Common myeloid progenitor, CD34-positive (primary cell): ENCODE measurements around the gene ANKRD60.
A peak's percentile ranks its signal among the peaks of the same experiment; 100 is the strongest.

Experiments
- CTCF ChIA-PET: fragments of 350-600 bp; sonication (Branson Sonifier 250); formaldehyde crosslinking; loops from one replicate; lab custom pipeline; 2021; ENCODE audit warnings: antibody characterized with exemption; lab: Charles Lee
- POLR2A ChIA-PET: fragments of 350-600 bp; sonication (Branson Sonifier 250); formaldehyde crosslinking; loops from one replicate; lab custom pipeline; 2021; ENCODE audit warnings: antibody characterized with exemption; lab: Charles Lee
- DNase-seq, 3 donors: peaks; one replicate each; pipeline versions ENCODE4 v3.0.0 to v3.0.0-alpha.2; 2013
- H3K27ac ChIP-seq, 2 experiments: 1 replicate in 1 of 2; 2 replicates in 1 of 2; pipeline ENCODE4 v1.7.0; 2013; ENCODE audit warnings: inconsistent platforms in 2 of 2, low read length in 2 of 2, mild to moderate bottlenecking in 2 of 2, low read depth in 1 of 2, moderate library complexity in 1 of 2; ENCODE audit not compliant: severe bottlenecking in 2 of 2, insufficient read depth in 1 of 2, poor library complexity in 1 of 2
- H3K27me3 ChIP-seq, 5 experiments: replicated peaks in 2 of 5; 1 replicate in 3 of 5; 2 replicates in 2 of 5; pipeline versions ENCODE4 v1.6.1 to v1.7.0; 2013; ENCODE audit warnings: low read length in 4 of 5, mild to moderate bottlenecking in 2 of 5, moderate library complexity in 2 of 5, inconsistent platforms in 1 of 5; ENCODE audit not compliant: insufficient read depth in 5 of 5, control insufficient read depth in 4 of 5
- H3K36me3 ChIP-seq, 4 experiments: 1 replicate in 2 of 4; 2 replicates in 2 of 4; pipeline versions ENCODE4 v1.6.1 to v1.7.0; 2013; ENCODE audit warnings: low read length in 3 of 4, control low read depth in 1 of 4, mild to moderate bottlenecking in 1 of 4; ENCODE audit not compliant: control insufficient read depth in 4 of 4, insufficient read depth in 4 of 4
- H3K4me1 ChIP-seq, 4 experiments: 1 replicate in 3 of 4; 2 replicates in 1 of 4; pipeline versions ENCODE4 v1.6.1 to v1.7.1; 2013; ENCODE audit warnings: low read length in 3 of 4, mild to moderate bottlenecking in 3 of 4, control low read depth in 1 of 4, inconsistent platforms in 1 of 4, moderate library complexity in 1 of 4; ENCODE audit not compliant: control insufficient read depth in 4 of 4, insufficient read depth in 4 of 4; ENCODE audit errors: control extremely low read depth in 1 of 4
- H3K4me3 ChIP-seq, 7 experiments: 1 replicate in 4 of 7; 2 replicates in 3 of 7; pipeline versions ENCODE4 v1.5.1 to v1.7.0; 2013; ENCODE audit warnings: mild to moderate bottlenecking in 7 of 7, low read length in 6 of 7, moderate library complexity in 6 of 7, inconsistent platforms in 2 of 7, low read depth in 2 of 7, control low read depth in 1 of 7; ENCODE audit not compliant: insufficient read depth in 4 of 7, control insufficient read depth in 1 of 7; ENCODE audit errors: extremely low read depth in 1 of 7
- H3K9me3 ChIP-seq, 5 experiments: 1 replicate in 4 of 5; 2 replicates in 1 of 5; pipeline versions ENCODE4 v1.6.1 to v1.7.1; 2013; ENCODE audit warnings: low read length in 4 of 5, mild to moderate bottlenecking in 2 of 5, inconsistent platforms in 1 of 5, low read depth in 1 of 5, moderate library complexity in 1 of 5; ENCODE audit not compliant: control insufficient read depth in 4 of 5, insufficient read depth in 2 of 5; ENCODE audit errors: control extremely low read depth in 1 of 5
- WGBS: methylation state at CpG from one replicate; pipeline ENCODE4 v1.1.5; 2013; ENCODE audit not compliant: insufficient coverage; 5-methylcytosine and 5-hydroxymethylcytosine counted together

ANKRD60 gene

DNA sequence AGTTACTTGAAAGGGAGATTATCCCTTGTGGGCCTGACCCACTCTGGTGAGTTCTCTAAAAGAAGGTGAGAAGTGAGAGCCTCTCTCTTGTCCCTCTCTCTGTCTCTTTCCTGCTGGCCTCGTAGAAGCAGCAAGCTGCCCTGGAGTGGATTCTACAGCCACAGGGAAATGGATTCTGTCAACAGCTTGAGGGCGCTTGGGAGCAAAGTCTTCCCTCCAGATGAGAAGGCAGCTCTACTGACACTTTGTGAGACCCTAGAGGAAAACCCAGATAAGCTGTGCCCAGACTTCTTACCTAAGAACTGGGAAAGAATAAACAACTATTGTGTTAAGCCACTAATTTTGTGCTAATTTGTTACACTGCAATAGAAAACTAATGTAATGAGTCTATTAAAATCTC is 39.9 kb downstream of the ANKRD60 start:
- H3K27ac ChIP-seq: no peak overlapping the region
- H3K36me3 ChIP-seq: no peaks in the 10 kb centered on the region
- H3K27me3 ChIP-seq: peaks cover 0 to 7% (median 0%) of the 10 kb centered on the region in 5 experiments
- DNase-seq: no peak
- no peak overlapping the region for H3K4me3 ChIP-seq
- peaks cover 0 to 2% (median 0%) of the 10 kb centered on the region in 5 experiments for H3K9me3 ChIP-seq
- ChIA-PET POLR2A (no interaction called here), CTCF (interaction anchor here (1.3 to 2.1 kb wide), 3 partner anchors 18 to 22 kb away, joined by 3 to 5 read pairs (median 3); no protein-coding TSS in a partner anchor)
- no peaks in the 10 kb centered on the region for H3K4me1 ChIP-seq
- 62% methylated on average over 2 of the region's 2 CpGs for WGBS

DNA sequence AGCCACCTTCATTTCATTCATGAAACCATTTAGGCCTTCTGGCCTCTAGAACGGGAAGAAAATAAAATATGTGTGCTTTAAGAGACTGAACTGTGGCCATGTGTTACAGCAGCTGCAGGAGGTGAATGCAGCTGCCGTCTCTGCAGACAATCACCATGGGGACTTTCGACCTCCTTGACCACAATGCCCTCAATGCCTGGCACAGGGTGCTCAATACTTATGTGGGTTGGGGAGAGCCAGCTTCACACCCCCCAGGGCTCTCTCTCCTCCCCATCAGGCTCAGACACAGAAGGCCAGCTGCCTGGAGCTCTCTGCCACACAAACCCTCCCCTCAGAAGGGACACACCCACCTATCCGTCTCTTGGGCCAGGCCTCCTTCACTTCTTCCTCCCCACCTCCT is 43.5 kb downstream of the ANKRD60 start:
- DNase-seq: no peak
- no peaks in the 10 kb centered on the region for H3K36me3 ChIP-seq
- 92% methylated on average over 3 of the region's 4 CpGs for WGBS
- H3K4me1 ChIP-seq: peaks cover 0 to under 1% (median 0%) of the 10 kb centered on the region in 4 experiments
- peaks cover 0 to 14% (median 3%) of the 10 kb centered on the region in 5 experiments for H3K27me3 ChIP-seq
- CTCF ChIA-PET: interaction anchor here (1.2 to 1.3 kb wide), 2 partner anchors 262 to 682 kb away, joined by 3 to 4 read pairs; no protein-coding TSS in a partner anchor
- H3K4me3 ChIP-seq: no peak overlapping the region
- POLR2A ChIA-PET: no interaction called here
- H3K9me3 ChIP-seq: peaks cover 0 to 2% (median 0%) of the 10 kb centered on the region in 5 experiments
- H3K27ac ChIP-seq: no peak overlapping the region

DNA sequence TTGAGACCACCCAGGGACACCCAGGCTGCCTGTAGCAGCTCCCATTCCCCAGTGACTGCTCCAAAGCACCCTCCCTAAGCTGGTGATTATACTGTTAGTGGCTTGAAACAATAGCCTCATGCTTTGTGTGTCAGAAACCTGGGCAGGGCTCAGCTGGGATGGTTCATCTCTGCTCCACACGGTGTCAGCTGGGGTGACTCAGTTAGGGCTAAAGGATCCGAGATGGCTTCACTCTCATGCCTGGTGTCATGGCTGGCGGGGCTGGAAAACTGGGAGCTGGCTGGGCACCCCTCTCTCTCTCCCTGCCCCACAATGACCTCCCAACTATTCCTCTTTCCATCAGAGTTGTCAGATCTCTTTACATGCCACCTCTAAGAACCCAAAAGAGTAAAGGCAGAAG is 44.4 kb downstream of the ANKRD60 start:
- CTCF ChIA-PET: interaction anchor here (1.2 to 1.3 kb wide), 2 partner anchors 263 to 681 kb away, joined by 3 to 4 read pairs; no protein-coding TSS in a partner anchor
- Histone ChIP-seq H3K27ac (no peak overlapping the region), H3K27me3 (peaks cover 0 to 17% (median 5%) of the 10 kb centered on the region in 5 experiments), H3K9me3 (peaks cover 0 to 2% (median 0%) of the 10 kb centered on the region in 5 experiments), H3K4me3 (no peak overlapping the region), H3K4me1 (peaks cover 0 to 8% (median 7%) of the 10 kb centered on the region in 4 experiments), H3K36me3 (no peaks in the 10 kb centered on the region)
- WGBS: 94% methylated on average over 3 of the region's 3 CpGs
- POLR2A ChIA-PET: no interaction called here
- no peak for DNase-seq

DNA sequence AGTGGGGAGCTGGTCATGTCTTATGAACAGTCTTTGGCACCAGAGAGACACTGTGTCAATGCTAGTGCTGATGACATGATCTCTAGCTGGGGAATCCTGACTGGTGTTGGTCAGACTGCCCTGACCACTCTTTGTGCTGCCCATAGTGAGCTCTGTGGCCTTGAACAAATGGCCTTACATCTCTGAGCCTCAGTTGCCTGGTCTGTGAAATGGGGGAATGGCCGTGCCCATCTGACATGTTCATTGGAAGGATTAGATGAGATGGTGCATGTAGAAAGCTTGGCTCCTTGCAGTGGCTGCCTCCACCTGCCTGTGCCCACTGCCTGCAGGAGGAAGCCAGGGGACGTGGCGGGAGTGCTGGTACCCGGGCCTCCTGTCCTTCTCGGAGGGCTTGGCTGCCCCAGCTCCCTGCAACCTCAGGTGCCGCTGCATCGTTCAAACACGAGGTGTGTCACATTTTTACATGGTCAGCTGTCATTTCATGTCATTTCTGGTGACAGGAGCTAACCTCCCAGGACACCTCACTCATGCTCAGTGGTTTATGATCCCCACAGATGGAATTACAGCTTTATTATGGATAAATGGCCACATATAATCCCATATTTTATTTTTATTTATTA is 45.8 kb downstream of the ANKRD60 start:
- CTCF ChIA-PET: interaction anchor here (0.8 to 2.0 kb wide), 6 partner anchors 10 to 586 kb away, joined by 3 to 13 read pairs (median 3); no protein-coding TSS in a partner anchor
- H3K4me3 ChIP-seq: no peak overlapping the region
- peaks cover 0 to 17% (median 2%) of the 10 kb centered on the region in 5 experiments for H3K27me3 ChIP-seq
- no peaks in the 10 kb centered on the region for H3K36me3 ChIP-seq
- peaks cover 0 to 2% (median 0%) of the 10 kb centered on the region in 5 experiments for H3K9me3 ChIP-seq
- H3K4me1 ChIP-seq: peaks cover 0 to 11% (median 7%) of the 10 kb centered on the region in 4 experiments
- POLR2A ChIA-PET: no interaction called here
- no peak for DNase-seq
- no peak overlapping the region for H3K27ac ChIP-seq
- 93% methylated on average over 4 of the region's 8 CpGs for WGBS

DNA sequence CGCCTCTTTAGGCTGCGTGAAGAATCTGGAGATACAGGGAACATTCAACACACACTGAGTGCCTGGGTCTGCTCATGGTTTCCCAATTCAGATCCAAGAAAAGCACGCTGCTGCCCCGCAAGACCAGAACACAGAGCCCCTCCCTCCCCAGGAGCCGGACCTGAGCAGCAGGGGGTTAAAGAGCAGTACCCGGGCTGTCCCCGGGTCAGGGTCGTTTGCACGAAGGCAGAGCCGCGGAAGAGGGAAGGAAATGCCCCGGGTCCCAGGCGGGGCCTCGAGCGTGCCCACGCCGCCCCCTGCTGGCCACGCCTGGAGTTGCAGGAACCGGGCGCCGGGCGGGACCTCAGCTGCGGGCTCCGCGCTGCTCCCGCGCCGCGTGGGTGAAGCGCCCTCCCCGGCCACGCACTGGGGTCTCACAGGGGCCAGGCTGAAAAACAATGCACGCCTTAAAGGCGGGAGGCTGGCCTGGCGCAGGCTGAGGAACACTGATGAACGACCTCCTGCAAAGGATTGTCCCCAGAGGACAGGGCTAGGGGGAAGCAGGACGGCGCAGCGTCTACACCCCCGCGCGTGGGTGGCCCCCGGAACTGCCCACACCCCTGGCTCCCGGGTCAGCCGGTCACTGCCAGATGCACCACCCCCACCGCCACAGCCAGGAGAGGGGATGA is 48.9 kb downstream of the ANKRD60 start:
- CTCF ChIA-PET: interaction anchor here (0.9 to 5.1 kb wide), 4 partner anchors 13 to 582 kb away, joined by 3 to 28 read pairs (median 4); no protein-coding TSS in a partner anchor
- Histone ChIP-seq H3K27me3 (peaks cover 0 to 17% (median 2%) of the 10 kb centered on the region in 5 experiments), H3K27ac (no peak overlapping the region), H3K4me3 (peak overlapping the region in 5 of 7 experiments; percentile 26 to 69 (median 44)), H3K4me1 (peaks cover 1 to 14% (median 9%) of the 10 kb centered on the region in 4 experiments), H3K9me3 (peaks cover 0 to 2% (median 0%) of the 10 kb centered on the region in 5 experiments), H3K36me3 (no peaks in the 10 kb centered on the region)
- DNase-seq: peak; percentile 47 to 71 (median 68)
- WGBS: under 1% methylated on average over 35 of the region's 46 CpGs
- POLR2A ChIA-PET: no interaction called here

DNA sequence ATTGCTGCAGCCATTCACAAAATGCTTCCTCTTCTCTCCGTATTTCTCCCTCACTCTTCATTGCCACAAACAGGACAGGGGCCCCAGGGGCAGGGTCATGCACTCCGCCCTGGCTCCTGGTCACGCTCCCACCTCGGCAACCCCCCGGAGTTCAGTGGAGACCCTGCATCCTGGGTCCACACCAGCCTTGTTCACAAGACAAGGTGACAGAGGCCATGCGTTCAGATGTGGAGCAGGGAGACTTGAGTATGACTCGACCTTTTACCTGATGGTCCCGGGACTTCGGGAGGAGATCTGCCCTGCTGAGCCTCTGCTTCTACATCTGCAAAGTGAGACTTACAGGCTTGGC is 49.4 kb downstream of the ANKRD60 start:
- ChIA-PET CTCF (interaction anchor here (0.9 to 5.1 kb wide), 3 partner anchors 13 to 581 kb away, joined by 3 to 28 read pairs (median 3); no protein-coding TSS in a partner anchor), POLR2A (no interaction called here)
- DNase-seq: no peak
- Histone ChIP-seq H3K36me3 (no peaks in the 10 kb centered on the region), H3K27ac (no peak overlapping the region), H3K4me1 (peaks cover 4 to 20% (median 13%) of the 10 kb centered on the region in 4 experiments), H3K27me3 (peaks cover 0 to 17% (median 2%) of the 10 kb centered on the region in 5 experiments), H3K4me3 (peak overlapping the region in 5 of 7 experiments; percentile 26 to 69 (median 44)), H3K9me3 (peaks cover 0 to 2% (median 0%) of the 10 kb centered on the region in 5 experiments)
- WGBS: 36% methylated on average over 9 of the region's 9 CpGs
